Prostate gland (tissue), 2 donors: ENCODE measurements around the gene B4GALT4. TPM values are rescaled to one million over a fixed set of nuclear protein-coding genes. Genes with fewer than 3 reads are reported as not detected.
"Not testable (repeated sequence)": the region's sequence is repeated elsewhere in the genome, so short reads cannot be mapped to it uniquely, and the experiment has no call there.

ENCODE experiments used
- DNase-seq: peaks from one replicate; pipeline ENCODE4 v3.0.0-alpha.2; 2019; ENCODE audit warnings: low spot score
- H3K27ac ChIP-seq, 2 donors: fragments of 200-600 bp; sonication (generic); 2 replicates each; pipeline ENCODE4 v1.5.1; 2017 to 2019
- H3K27me3 ChIP-seq: fragments of 200-600 bp; sonication (generic); replicated peaks from 2 replicates; pipeline ENCODE4 v1.5.1; 2019; ENCODE audit not compliant: insufficient read depth
- H3K36me3 ChIP-seq, 2 donors: fragments of 200-600 bp; sonication (generic); 1 replicate in 1 of 2; 2 replicates in 1 of 2; pipeline versions ENCODE4 v1.5.1 to v1.8.1; 2017 to 2019
- H3K4me1 ChIP-seq: fragments of 200-600 bp; sonication (generic); replicated peaks from 2 replicates; pipeline ENCODE4 v1.5.1; 2019
- H3K4me3 ChIP-seq, 2 donors: fragments of 200-600 bp; sonication (generic); 2 replicates each; pipeline ENCODE4 v1.5.1; 2017 to 2019
- H3K9me3 ChIP-seq: fragments of 200-600 bp; sonication (generic); 2 replicates; pipeline ENCODE4 v1.5.1; 2017
- POLR2A ChIP-seq: fragments of 450-650 bp; IDR thresholded peaks from one replicate; pipeline ENCODE4 v1.6.1; 2016; ENCODE audit warnings: antibody characterized with exemption, mild to moderate bottlenecking
- POLR2AphosphoS5 ChIP-seq: sonication (generic); formaldehyde crosslinking; IDR thresholded peaks from one replicate; pipeline ENCODE4 v1.6.1; 2017; ENCODE audit warnings: antibody characterized with exemption
- WGBS: methylation state at CpG from one replicate; pipeline ENCODE4 v1.1.5; 2018; 5-methylcytosine and 5-hydroxymethylcytosine counted together
- intact Hi-C: fragments of 100-400 bp; cut with DNase I; formaldehyde crosslinking; loops from one replicate; pipeline ENCODE4 v1.14.2; 2022
- total RNA-seq, 2 donors: library from RNA; depleted of rRNA; stranded (reverse); fragments of >200 nt; gene quantifications; one replicate each; pipeline ENCODE4 v1.1.0, GENCODE V29; 2016
- TF ChIP-seq, protein P1 (sequence below), 4 experiments: fragments of 200-600 bp in 2 of 4; fragments of 450-650 bp in 2 of 4; sonication (generic) in 2 of 4; IDR thresholded peaks; 1 replicate in 3 of 4; 2 replicates in 1 of 4; pipeline ENCODE4 v1.5.1; 2016 to 2019; ENCODE audit warnings: antibody characterized with exemption in 4 of 4, mild to moderate bottlenecking in 2 of 4, moderate library complexity in 2 of 4

The B4GALT4 gene
- total RNA-seq, 2 donors from 2014 or later: 12.8 to 19.0 TPM

DNA sequence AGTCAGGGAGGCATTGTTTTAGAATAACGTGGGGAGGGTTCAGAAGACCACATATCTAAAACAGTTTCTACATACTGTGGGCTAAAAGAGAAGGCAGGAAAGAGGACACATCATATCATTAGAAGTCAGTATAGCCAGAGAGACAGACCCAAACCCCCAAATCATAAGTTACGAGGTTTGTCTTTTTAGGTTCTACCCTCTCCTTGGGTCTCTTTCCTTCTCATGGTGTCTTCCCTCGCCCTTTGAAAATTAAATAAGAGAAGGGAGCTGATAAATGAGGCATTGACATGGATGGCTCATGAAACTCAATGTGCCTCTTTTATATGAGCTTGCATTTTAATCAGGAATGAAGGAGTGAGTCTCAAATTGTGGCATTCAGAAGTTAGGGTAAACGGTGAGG, 63.9 kb downstream of the B4GALT4 start:
- H3K4me1 ChIP-seq: no peaks in the 10 kb centered on the region
- intact Hi-C loops: no loop called here
- H3K27ac ChIP-seq: no peak overlapping the region
- H3K4me3 ChIP-seq: no peak overlapping the region
- H3K9me3 ChIP-seq: no peaks in the 10 kb centered on the region
- no peaks in the 10 kb centered on the region for H3K36me3 ChIP-seq
- TF ChIP-seq POLR2AphosphoS5: no peak
- TF ChIP-seq, protein P1, sequence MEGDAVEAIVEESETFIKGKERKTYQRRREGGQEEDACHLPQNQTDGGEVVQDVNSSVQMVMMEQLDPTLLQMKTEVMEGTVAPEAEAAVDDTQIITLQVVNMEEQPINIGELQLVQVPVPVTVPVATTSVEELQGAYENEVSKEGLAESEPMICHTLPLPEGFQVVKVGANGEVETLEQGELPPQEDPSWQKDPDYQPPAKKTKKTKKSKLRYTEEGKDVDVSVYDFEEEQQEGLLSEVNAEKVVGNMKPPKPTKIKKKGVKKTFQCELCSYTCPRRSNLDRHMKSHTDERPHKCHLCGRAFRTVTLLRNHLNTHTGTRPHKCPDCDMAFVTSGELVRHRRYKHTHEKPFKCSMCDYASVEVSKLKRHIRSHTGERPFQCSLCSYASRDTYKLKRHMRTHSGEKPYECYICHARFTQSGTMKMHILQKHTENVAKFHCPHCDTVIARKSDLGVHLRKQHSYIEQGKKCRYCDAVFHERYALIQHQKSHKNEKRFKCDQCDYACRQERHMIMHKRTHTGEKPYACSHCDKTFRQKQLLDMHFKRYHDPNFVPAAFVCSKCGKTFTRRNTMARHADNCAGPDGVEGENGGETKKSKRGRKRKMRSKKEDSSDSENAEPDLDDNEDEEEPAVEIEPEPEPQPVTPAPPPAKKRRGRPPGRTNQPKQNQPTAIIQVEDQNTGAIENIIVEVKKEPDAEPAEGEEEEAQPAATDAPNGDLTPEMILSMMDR (IDR thresholded peaks at IDR 0.05): no peak
- no peak for TF ChIP-seq POLR2A
- WGBS: 70% methylated on average over 4 of the region's 4 CpGs
- no peak for DNase-seq
- no peaks in the 10 kb centered on the region for H3K27me3 ChIP-seq

DNA sequence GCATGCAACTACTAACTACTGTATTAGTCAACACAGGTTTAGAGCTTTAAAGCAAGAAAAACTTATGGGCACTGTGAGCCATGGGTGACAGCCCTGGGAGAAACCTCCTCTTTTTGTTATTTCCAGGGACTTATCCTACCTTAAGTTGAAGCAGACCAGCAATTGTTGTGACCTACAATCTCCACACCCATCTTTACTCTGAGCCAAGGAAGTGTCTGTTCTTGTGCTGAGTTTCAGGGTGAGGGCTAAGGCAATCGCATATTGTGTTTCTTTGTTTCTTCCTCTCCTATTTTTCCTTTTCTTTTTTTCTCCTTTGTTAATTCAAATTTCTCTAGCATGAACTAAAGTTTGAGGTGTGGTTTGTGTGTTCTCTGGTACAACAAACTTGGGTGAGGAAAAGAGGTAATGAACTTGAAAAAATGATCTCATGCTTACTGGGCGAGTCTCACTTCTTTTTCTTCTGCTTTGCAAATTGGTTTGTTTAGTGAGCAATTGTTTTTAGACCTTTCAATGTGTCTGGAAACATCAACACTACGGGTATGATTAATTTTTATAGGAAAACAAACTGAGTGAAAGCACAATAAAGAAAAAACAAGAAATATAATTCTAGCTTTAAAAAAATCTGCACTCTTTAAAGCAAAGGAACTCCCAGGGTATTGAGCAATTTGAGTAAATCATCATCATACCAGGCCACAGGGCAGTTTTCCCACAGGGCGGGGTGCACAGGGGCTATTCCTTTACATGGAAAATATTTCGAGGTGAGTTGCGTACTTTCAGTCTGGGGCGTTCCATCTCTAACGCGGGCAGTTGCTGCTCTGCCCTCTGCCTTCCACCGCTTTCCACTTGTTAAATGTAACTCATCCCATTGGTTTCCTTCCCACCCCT, 64.6 kb downstream of the B4GALT4 start:
- Histone ChIP-seq H3K36me3 (no peaks in the 10 kb centered on the region), H3K4me3 (no peak overlapping the region), H3K27ac (no peak overlapping the region), H3K4me1 (no peaks in the 10 kb centered on the region), H3K9me3 (no peaks in the 10 kb centered on the region), H3K27me3 (no peaks in the 10 kb centered on the region)
- no peak for DNase-seq
- intact Hi-C loops: no loop called here
- 64% methylated on average over 10 of the region's 10 CpGs for WGBS
- TF ChIP-seq POLR2A (no peak), POLR2AphosphoS5 (no peak)
- TF ChIP-seq, protein P1 (IDR thresholded peaks at IDR 0.05): no peak

DNA sequence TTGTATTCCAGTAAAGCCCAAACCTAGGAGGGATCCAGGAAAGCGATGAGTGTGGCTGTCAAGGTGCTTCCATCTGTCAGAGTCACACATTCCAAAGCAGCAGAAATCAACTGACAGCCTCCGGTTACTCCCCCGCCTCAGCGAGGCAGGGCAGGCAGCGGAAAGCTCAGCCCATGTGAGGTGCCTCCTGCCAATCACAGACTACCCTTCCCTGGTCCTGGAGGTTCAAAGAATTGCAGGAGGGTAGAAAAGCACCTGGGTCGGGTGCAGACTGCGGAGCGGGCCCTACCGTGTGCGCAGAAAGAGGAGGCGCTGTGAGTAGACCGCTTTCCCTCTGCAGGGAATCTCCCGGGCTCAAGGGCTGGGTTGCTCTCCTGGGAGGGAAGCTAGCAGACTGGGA, 67.4 kb downstream of the B4GALT4 start, which contains the start of gene UPK1B:
Gene UPK1B, plus strand, starts transcription at position 274 of the 400 bp plus-strand sequence. CDS start 13,144 bp downstream, outside the sequence.
- intact Hi-C loops: no loop called here
- Histone ChIP-seq H3K36me3 (no peaks in the 10 kb centered on the region), H3K27ac (no peak within 1 kb of the TSS), H3K27me3 (no peaks in the 10 kb centered on the region), H3K4me3 (no peak within 1 kb of the TSS), H3K9me3 (no peaks in the 10 kb centered on the region), H3K4me1 (no peaks in the 10 kb centered on the region)
- no peak for TF ChIP-seq POLR2AphosphoS5
- no peak for TF ChIP-seq POLR2A
- TF ChIP-seq, protein P1 (IDR thresholded peaks at IDR 0.05): no peak
- no peak for DNase-seq
- WGBS: 50% methylated on average over 13 of the region's 13 CpGs

DNA sequence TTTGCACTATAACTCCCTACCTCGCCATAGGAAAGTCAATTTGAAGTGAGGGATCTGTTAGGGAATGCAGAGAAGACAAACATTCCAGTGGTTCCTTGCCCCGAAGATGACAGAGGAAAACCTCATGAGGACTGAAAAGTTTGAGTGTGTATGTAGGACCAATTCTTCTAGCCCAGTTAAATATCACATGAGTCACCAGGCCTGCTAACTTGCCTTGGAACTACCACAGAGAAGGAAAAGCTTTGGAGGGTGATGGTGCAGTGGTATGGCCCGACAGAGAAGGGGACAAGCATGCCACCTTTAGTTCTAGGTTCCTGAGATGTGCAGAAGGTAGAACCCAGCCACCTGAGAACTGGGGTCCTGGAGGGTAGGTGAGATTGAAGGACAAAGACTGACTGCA, 69.9 kb downstream of the B4GALT4 start:
- WGBS: 86% methylated on average over 3 of the region's 3 CpGs
- Histone ChIP-seq H3K27me3 (no peaks in the 10 kb centered on the region), H3K27ac (no peak overlapping the region), H3K4me1 (no peaks in the 10 kb centered on the region), H3K36me3 (no peaks in the 10 kb centered on the region), H3K4me3 (no peak overlapping the region), H3K9me3 (no peaks in the 10 kb centered on the region)
- TF ChIP-seq POLR2AphosphoS5 (no peak), POLR2A (no peak)
- TF ChIP-seq, protein P1 (IDR thresholded peaks at IDR 0.05): no peak
- DNase-seq: no peak
- intact Hi-C loops: no loop called here

DNA sequence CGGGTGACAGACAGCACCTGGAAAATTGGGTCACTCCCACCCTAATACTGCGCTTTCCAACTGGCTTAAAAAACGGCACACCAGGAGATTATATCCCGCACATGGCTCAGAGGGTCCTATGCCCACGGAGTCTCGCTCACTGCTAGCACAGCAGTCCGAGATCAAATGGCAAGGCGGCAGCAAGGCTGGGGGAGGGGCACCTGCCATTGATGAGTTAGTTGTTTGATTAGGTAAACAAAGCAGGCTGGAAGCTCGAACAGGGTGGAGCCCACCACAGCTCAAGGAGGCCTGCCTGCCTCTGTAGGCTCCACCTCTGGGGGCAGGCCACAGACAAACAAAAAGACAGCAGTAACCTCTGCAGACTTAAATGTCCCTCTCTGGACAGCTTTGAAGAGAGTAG, 75.9 kb downstream of the B4GALT4 start:
- DNase-seq, H3K27ac ChIP-seq, intact Hi-C loops: not testable (repeated sequence)

More for the DNA sequence above, 75.9 kb downstream of the B4GALT4 start:
- WGBS: 81% methylated on average over 9 of the region's 9 CpGs
- H3K4me3 ChIP-seq, H3K27me3 ChIP-seq, H3K36me3 ChIP-seq, H3K4me1 ChIP-seq, H3K9me3 ChIP-seq: not testable (repeated sequence)

Other genes starting within 250 kb of the B4GALT4 start
- 10 to 100 TPM in 1 of 2 donors, under 1 TPM in 1; 0.46 to 30.9 TPM for gene IGSF11, start 206.0 kb downstream of the B4GALT4 start, total RNA-seq
- gene TEX55, start 94.7 kb downstream of the B4GALT4 start, total RNA-seq: 1 to 10 TPM in 1 of 2 donors, not detected in 1; 6.6 TPM
- not detected for gene UPK1B, start 67.3 kb downstream of the B4GALT4 start, total RNA-seq
- gene ARHGAP31, start 53.5 kb upstream of the B4GALT4 start, total RNA-seq: 10 to 100 TPM in 1 of 2 donors, 1 to 10 TPM in 1; 6.5 to 10.7 TPM
- gene TMEM39A, start 222.7 kb upstream of the B4GALT4 start, total RNA-seq: 10 to 100 TPM; 20.6 to 72.0 TPM
- 10 to 100 TPM in 1 of 2 donors, 1 to 10 TPM in 1; 7.5 to 14.9 TPM for gene POGLUT1, start 228.1 kb upstream of the B4GALT4 start, total RNA-seq